ENCODE measurements around the gene ATP8A2.

GRCh38 chr13:25741796-25742195, 370.0 kb downstream of the ATP8A2 start:
- TF ChIP-seq EP300 (IDR thresholded peaks at IDR 0.05; ENCODE audit: borderline replicate concordance in 1 of 2, control insufficient read depth in 1 of 2, low read depth in 2 of 2, low read length in 2 of 2) (no peak), SREBF2 (IDR thresholded peaks at IDR 0.05; ENCODE audit: low read length) (no peak), CREB1 (IDR thresholded peaks at IDR 0.05; ENCODE audit: low read depth) (no peak), CTCF (IDR thresholded peaks at IDR 0.05 in 2 of 3, conservative IDR thresholded peaks at IDR 0.05 in 1 of 3; ENCODE audit: control insufficient read depth in 2 of 3, extremely low read depth in 1 of 3, insufficient read depth in 1 of 3, low read depth in 3 of 3, low read length in 3 of 3) (no peak), NBN (IDR thresholded peaks at IDR 0.05) (no peak), BHLHE40 (IDR thresholded peaks at IDR 0.05; ENCODE audit: borderline replicate concordance in 1 of 2, low read depth in 2 of 2, low read length in 1 of 2) (no peak), POLR2AphosphoS5 (IDR thresholded peaks at IDR 0.05; ENCODE audit: low read length) (no peak), NFIC (IDR thresholded peaks at IDR 0.05; ENCODE audit: low read depth, low read length) (no peak), TCF7 (IDR thresholded peaks at IDR 0.05; ENCODE audit: borderline replicate concordance) (no peak), ZBTB40 (IDR thresholded peaks at IDR 0.05; ENCODE audit: borderline replicate concordance) (no peak), POLR2A (IDR thresholded peaks at IDR 0.05; ENCODE audit: low read depth, low read length) (no peak)

Data from GM12878 (cell line).